B cell (primary cell): Measurements from ENCODE around the gene RIMBP2.

Source experiments
- EZH2 ChIP-seq: IDR thresholded peaks from 2 replicates; pipeline ENCODE4 v1.6.1; 2012; ENCODE audit warnings: borderline replicate concordance, low read depth, mild to moderate bottlenecking, moderate library complexity, low read length; ENCODE audit not compliant: insufficient read depth, poor library complexity, severe bottlenecking
- TF ChIP-seq, protein P1 (sequence below): fragments of 200-600 bp; IDR thresholded peaks from one replicate; pipeline ENCODE4 v1.8.0; 2022; ENCODE audit warnings: antibody characterized with exemption, mild to moderate bottlenecking

DNA sequence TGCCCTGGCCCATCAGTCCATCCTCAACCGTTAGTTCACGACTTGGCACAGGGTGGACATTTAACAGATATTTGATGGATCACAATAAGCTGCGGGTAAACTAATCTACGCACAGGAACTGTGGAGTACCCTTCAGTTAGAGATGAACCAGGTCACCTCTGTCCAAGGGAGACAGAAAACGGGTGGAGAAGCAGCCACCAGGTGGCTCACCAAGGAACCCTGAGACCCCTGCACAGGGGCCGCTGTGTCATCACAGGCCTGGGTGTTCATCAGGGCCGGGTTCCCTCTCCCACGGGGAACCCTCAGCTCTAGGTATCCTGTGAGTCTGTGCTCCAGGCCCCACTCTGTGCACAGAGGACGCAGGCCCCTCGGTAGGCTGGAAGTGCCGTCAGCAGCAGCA lies 256.2 kb downstream of the RIMBP2 start:
- TF ChIP-seq, protein P1, sequence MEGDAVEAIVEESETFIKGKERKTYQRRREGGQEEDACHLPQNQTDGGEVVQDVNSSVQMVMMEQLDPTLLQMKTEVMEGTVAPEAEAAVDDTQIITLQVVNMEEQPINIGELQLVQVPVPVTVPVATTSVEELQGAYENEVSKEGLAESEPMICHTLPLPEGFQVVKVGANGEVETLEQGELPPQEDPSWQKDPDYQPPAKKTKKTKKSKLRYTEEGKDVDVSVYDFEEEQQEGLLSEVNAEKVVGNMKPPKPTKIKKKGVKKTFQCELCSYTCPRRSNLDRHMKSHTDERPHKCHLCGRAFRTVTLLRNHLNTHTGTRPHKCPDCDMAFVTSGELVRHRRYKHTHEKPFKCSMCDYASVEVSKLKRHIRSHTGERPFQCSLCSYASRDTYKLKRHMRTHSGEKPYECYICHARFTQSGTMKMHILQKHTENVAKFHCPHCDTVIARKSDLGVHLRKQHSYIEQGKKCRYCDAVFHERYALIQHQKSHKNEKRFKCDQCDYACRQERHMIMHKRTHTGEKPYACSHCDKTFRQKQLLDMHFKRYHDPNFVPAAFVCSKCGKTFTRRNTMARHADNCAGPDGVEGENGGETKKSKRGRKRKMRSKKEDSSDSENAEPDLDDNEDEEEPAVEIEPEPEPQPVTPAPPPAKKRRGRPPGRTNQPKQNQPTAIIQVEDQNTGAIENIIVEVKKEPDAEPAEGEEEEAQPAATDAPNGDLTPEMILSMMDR, result no peak
- TF ChIP-seq EZH2, result no peak
